Activated CD8-positive, alpha-beta memory T cell treated with anti-CD3 and anti-CD28 coated beads, Interleukin-2, amount 50 U/mL, for 24 hours (primary cell): ENCODE data around the gene TRPV4.

Experiments
- DNase-seq: peaks from one replicate; pipeline ENCODE4 v3.0.0-alpha.2; 2020; ENCODE audit errors: extremely low read depth

The TRPV4 gene

GRCh38 chr12:109763201-109763841 lies 69.9 kb downstream of the TRPV4 start:
- no peak for DNase-seq

DNA sequence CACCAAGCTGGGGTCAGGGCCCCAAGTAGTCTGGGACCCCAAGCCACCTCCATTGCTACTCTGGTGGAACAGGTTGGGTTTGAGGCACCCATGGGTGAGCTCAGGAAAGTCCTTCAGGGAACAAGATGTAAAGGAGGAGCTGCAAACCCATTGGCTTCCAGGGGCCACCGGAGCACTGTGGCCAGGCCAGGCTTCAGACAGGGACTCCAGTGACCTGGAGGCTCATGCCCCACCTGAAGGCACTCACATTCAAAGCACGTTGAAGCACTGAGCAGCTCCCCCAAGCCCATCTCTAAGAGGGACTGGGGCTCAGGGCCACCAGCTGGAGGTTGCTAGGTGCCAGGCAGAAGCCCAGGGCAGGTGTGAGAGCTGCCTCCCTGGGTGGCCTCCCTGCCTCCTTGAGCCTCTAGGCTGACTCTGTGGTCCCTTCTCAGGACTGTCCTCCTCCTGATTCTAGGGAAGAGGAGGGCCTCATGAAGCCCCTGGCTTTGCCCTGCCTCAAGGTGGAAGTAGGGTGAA lies 70.5 kb downstream of the TRPV4 start:
- DNase-seq = no peak

DNA sequence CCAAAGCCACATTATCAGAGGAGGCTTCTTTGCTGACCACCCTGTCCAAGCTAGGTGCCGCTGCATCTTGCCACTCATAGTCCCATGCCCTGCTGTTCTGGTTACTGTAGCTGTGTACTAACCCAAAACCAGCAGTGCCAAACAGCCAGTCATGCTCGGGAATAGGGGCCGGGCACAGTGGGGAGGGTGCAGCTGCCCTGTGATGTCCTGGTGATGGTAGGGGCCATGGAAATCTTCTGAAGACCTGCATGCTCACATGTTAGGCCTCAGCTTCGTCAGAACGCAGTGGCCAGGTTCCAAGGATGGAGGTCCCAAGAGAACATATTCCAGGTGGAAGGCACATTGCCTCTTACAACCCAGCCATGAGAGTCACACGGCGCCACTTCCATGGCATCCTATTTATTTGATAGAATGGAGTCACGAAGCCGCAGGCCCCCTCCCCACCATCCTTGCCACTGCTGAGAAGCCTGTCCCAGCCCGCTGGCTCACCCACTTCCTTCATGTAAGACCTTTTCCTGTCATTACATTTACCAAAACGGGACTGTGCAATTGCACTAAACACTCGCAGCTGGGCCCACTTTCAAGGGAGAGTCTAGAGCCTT lies 71.0 kb downstream of the TRPV4 start:
- DNase-seq = no peak

DNA sequence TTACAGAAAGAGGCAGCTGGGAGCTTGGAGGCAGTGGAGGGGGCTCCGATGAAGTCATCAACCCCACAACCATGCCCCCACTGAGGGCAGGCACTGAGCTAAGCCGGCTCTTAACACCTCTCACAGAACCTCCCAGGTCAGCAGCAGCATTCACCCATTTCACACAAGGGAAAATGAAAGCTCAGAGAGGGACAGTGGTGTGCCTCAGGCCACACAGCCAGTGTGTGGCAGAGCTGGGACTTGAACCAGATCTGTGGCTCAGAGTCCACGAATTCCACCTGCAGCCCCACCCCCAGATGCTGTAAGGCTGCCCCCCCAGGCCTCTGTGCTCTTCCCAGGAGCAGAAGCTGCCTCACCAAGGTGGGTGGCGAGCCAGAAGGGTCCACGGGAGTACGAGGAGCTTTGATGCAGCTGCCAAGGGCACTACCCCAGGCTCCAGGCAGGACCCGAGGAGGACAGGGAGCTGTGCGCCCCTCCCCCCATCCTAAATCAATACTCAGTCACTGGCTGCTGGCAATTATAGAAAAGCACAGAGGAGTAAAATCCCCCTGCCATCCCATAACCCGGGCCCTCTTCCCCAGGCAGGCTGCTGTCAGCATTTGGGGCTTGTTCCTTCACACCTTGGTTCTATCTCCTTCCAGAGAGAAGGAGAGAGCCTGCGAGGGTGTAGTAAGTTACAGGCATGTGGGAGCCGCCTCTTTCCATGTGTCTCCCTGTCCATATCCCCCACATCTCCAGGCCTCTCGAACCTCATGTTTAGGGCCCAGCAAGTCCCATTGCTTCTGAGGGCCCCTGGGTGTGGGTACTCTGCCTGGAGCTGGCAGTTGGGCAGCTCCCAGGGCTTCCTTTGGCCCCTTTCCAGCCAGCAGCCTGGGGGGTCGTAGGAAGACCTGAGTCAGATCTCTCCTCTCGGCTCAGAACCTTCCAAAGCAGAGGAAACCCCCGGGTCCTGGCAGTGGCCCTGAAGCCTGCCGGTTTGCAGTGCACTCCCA lies 72.0 kb downstream of the TRPV4 start:
- DNase-seq = no peak

GRCh38 chr12:109760031-109760929 lies 72.9 kb downstream of the TRPV4 start:
- DNase-seq = no peak

- DNase-seq = no peak
Observed at GRCh38 chr12:109759595-109759994, 73.6 kb downstream of the TRPV4 start.

- no peak for DNase-seq
Observed at GRCh38 chr12:109758426-109759420, 74.5 kb downstream of the TRPV4 start.

GRCh38 chr12:109757671-109758265 lies 75.4 kb downstream of the TRPV4 start:
- no peak for DNase-seq

GRCh38 chr12:109756457-109756856 lies 76.7 kb downstream of the TRPV4 start:
- no peak for DNase-seq

- DNase-seq = no peak
Observed at GRCh38 chr12:109753959-109754358, 79.2 kb downstream of the TRPV4 start.

- DNase-seq = no peak
Observed at GRCh38 chr12:109753054-109753401, 80.2 kb downstream of the TRPV4 start.

DNA sequence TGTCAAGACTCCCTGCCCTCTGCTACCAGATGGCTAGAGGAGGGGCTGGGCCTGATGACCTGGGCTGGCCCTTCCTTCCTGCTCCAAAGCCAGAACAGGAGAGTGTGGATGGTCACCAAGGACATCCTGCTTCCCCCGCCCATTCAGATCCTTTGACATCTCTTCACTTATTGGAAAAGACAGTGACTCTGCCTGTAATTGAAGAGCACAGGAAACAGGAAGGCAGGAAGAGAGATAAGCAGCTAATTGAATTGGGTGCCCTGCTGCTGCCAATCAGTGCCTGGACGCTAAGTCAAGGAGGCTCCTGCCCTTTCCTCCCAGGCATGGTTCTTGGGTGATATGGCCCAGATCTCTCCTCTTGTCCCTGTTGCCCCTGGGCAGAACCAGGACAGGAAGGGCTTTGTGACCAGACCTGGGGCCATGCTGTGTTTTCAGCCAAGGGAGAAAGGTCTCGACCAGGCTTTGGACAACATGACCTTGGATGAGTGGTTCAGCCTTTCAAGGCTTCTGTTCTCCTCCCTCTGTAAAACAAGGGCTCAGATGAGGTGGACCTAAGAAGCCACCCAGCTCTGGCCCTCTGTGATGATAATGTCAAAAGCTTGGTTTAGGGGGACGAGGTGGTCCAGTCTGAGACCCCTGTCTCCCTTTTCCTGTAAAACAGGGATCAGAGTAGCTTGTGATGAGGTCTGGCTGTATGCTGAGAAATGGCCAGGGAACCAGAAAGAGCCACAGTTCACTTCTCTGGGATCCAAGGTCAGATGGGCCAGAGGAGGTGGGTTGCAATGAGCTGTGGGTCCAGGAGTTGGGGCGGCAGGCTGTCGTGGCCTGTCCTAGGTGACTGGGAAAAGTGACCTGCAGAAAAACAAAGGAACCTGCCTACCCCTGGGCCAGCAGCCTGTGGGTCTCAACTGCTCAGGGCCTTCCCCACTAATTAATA lies 80.8 kb downstream of the TRPV4 start:
- no peak for DNase-seq

GRCh38 chr12:109744986-109745942 lies 87.9 kb downstream of the TRPV4 start:
- no peak for DNase-seq

GRCh38 chr12:109744026-109744425 lies 89.2 kb downstream of the TRPV4 start:
- DNase-seq = no peak

DNA sequence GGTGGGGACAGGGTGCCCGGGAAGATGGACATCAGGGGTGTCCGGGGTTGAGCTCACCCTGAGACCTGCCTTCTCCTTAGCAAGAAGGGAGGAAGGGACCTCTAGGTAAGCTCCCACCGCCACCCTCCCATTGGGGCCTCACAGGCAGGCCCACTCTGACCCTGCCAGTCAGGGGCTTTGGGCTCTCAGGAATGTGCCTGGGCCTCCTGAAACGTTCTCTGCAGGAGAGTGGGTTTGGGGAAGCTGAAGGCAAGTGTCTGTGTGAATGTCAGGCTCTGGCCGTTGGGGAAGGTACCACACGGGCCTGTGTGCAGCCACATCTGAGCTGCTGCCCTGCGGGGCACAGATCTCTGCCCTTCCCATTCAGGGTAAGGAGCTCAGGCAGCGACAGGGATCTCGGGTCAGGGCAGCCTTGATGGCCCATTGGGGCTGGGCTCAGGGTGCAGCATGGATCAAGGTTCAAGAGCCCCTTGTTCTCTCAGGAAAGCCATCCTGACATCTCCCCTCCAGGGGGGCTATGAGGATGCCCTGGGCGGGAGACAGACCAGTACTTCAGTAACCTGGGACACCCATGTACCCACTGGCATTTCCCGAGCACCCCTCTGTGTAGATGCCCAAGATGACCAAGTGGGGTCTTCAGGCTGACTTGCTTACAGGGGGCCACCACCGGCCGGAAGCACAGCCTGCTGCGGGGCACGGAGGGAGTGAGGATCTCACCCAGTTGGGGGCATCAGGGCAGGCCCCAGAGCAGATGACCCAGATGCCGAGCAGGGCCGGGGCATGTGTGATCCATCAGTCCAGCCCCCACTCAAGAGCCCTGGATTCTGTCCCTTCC lies 89.9 kb downstream of the TRPV4 start:
- no peak for DNase-seq

DNA sequence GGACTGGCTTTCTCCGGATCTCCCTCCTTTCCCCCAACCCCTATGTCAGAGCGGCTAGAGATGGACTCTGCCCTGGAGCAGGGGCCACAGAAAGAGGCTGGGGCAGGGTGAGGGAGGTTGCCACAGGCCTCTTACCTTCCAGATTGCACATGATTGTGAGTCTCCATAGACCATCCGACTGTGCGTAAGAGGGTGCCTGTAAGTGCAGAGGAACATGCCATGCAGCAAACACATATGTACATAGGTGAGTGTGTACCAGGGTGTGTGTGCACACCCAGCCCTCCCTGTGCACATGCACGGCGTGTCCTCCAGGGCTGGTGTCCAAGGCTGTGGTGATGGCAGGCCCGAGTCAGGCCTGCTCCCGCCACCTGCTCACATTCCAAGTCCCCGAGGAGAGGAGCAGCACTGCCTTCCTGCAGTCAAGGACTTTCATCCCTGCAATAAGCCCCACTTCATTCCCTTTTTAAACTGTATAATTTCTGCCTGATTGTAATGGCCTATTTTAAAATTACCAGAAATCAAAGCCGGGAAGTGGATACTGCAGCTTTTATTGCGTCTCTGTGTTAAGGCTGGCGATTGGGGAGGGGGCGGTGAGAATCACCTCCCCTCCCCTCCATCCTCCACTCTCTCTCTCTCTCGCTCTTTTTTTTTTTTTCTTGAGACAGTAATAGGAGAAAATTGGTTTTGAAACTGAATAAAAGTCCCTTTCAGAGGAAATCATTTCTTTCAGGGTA lies 91.1 kb downstream of the TRPV4 start:
- no peak for DNase-seq
